Measurements from ENCODE around the gene PTPRD. TPM values are rescaled to one million over a fixed set of nuclear protein-coding genes. Genes with fewer than 3 reads are reported as not detected.

PTPRD gene
- total RNA-seq, 1 donor from 2014 or later, result 1.8 TPM

DNA sequence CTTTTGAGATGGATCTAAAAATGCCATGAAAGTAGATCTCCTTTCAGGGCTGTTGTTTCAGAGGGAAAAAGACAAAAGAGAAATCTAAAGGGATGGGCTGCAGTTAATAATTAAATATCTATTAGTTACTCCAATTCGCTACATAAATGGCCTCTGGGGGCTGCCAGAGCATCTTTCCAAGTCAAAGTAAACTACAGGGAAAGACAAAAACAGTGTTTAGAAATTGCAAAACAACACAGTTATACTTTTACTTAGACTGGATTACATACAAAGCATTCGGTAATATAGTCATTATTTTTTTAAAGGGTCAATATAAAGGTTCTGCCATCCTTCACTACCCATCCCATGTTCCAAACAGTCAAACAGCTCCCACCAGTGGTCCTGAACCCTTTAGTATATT is 1959.7 kb downstream of the PTPRD start:
- no peak for DNase-seq (ENCODE audit: low read depth in 2 of 2)

DNA sequence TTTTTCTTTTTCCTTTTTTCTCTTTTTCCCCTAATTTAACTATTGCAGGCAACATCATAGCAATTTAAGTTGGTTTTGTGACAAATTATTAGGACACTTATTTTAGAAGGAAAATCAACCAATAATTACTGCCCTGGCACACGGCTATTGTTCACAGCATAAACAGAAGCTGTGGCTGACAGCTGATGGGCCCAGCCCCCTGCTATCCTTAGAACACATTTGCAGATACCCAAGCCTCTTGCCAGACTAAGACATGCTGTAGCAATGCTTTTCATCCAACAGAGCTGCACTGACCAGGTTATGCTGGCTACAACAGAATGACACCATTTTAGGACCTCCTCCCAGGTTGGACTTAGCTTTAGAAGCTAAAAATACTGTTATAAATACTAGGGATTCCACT is 1960.5 kb downstream of the PTPRD start:
- DNase-seq (ENCODE audit: low read depth in 2 of 2), result no peak

DNA sequence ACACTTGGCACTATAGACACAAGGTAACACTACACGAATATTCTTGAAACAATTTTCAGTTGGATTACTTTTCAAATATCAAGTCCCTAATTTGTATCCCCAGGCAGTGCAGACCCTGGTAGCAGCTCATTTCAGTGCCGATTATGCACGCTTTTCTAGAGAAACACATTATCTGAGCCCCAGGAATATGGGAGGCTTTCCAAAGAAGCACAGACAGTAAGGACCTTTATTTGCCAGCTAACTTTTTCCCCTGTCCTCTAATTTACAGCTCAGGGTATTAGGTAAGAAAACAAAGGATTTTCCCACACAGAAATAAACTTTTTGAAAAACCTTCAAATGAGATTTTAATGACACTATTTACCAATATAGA is 1961.0 kb downstream of the PTPRD start:
- DNase-seq (ENCODE audit: low read depth in 2 of 2), result no peak

DNA sequence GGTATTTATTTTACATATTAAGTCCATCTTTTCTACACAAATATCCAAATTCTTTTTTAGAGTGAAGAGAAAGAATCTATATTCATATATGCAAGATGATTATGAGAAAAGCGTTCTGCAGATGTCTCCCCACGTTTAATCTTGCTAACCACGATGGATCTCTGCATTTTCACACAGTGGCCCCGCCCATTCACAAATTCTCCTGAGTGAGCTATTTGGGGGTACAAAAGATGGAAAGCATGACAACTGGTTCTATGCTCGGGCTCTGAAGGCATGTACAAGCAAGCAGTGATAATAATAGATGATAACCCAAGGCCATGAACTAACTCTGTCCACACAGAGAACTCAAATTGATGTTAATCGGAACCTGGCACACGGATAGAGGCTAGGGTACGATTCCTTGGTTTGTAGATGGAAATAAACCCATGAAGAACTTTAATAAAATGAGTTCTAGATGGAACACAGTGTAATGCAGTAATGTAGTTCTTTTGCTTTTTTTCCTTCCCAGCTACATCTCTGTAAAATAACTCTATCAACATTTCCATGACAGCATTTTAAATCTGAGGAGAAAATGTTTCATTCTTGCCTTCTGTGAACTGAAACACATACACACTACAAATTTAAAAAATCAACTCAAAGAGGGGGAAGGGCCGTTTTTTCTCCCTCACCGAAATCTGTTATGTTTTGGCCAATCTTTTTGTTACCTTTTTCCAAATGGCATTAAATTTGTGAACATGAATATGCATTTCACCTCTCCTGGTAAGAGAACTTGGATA is 1961.5 kb downstream of the PTPRD start:
- no peak for DNase-seq (ENCODE audit: low read depth in 2 of 2)

DNA sequence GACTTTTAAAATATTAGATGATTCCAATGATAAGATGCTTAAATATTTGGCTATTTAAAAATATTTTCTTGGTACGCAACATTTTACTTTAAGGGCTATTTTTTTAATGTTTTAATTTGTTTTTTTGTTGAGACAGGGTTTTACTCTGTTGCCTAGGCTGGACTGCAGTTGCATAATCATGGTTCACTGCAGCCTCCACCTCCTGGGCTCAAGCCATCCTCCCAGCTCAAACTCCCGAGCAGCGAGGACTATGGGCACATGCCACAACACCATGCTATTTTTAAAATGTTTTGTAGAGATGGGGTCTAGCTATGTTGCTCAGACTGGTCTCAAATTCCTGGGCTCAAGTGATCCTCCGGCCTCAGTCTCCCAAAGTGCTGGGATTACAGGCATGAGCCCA is 1963.0 kb downstream of the PTPRD start:
- no peak for DNase-seq (ENCODE audit: low read depth in 2 of 2)

DNA sequence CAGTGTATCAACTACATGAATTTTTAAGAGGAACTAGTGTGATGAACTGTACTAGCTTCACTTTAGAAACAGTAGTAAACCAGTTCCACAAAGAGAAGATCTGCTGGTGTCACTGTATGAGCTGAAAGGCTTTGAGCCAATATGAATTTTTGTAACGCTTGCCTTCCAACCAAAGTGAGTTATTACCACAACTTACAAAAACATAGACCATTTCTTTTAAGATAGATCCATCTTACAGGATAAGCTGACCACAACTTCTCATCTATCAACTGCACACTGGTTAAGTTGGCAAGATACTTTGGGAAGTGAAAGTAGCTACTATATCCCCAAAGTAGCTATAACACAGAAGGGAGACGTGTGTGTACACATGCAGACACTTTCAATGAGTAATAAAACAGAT is 1963.6 kb downstream of the PTPRD start:
- no peak for DNase-seq (ENCODE audit: low read depth in 2 of 2)

DNA sequence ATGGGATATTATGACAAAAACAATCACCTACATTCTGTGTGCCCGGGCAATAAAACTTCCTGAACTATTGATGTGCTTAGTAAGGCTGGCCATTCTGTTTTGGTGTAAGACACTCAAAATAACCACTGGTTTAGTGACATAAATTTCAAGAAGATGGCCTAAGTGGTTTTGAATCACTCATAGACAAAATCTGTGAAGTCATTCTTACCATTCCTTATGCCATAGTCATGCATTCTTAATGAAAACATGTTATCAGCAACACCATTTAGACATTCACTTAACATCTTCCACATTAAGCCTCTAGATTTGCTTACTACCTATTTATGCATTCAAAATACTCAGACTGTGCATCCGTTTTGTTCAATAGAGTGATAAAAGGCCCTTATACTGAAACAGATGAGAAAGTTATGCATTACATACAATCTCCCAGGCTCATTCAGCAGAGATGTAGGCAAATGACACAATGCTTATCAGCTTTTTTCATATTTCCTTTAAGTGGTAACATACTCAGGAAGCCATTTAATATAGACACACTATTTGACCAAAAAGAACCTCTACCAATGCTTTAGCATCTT is 1964.4 kb downstream of the PTPRD start:
- no peak for DNase-seq (ENCODE audit: low read depth in 2 of 2)

DNA sequence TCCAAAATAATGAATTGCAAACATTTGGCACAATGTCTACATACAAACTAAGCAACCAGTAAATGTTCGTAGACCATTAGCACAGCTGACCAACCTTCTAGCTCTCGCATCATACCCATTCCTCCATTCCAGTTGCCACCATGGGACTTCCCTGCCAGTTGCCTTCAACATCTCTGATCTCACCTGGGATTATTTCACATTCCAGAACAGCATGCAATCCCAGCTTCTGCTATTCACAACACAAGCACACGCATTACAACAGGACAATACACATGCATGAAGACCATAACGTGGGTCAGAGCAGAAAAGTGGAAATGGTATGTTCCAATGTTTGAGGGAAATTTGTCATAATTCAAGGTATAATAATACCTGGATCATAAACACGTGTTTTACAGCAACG is 1965.0 kb downstream of the PTPRD start:
- DNase-seq (ENCODE audit: low read depth in 2 of 2), result no peak

DNA sequence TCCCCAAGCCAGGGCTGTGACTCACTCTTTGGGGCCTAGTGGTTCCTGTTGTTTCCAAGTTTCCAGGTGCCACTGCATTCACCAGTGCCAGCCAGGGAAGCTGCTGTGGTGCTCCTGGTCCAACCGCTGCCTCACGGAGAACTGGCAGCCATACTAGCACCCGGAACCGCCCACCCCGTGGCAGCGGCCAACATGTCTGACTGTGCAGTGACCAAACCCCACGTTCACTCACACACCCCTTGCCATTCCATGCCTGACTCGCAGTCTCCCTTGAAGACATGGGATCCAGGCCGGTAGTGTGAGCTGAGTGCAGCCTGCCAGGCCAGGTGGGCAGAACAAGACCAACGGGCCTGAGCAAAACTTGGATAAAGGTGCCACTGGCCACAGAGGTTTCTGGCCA is 1968.2 kb downstream of the PTPRD start:
- DNase-seq (ENCODE audit: low read depth in 2 of 2), result no peak

DNA sequence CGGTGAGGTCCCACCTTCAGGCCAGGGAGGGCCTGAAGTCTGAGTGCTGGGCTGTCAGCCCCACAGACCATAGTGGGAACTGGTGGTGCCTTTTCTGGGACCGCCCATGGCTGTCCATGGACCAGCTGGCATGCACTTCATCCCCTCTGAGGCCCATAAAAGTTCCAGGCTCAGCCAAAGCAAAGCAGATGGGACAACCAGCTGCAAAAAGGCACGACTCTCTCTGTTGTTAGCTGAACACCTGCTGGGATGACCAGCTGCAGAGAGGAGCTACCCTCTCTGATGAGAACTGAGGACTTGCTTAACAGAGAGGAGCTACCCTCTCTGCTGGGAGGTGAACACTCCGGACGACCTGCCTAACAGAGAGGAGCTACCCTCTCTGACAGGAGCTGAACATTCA is 1968.9 kb downstream of the PTPRD start:
- no peak for DNase-seq (ENCODE audit: low read depth in 2 of 2)

DNA sequence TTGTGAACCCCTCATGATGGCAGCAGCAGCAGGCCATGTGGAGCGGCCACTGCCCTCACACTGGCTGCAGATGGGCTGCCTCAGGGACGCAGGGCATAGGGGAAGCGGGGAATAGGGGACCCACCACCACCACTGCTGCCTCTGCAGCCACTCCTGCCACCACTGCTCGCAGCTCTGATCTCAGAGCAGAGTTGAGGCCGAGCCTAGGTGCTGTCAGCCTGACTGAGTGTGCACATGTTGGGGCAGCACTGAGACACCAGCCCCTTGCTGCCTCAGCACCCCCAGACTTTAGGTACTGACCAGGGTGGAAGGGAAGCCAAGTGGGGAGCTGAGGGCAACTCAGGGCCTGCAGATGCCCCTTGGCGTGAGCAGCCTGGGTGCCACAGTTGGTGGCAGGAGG is 1969.3 kb downstream of the PTPRD start:
- DNase-seq (ENCODE audit: low read depth in 2 of 2), result no peak

DNA sequence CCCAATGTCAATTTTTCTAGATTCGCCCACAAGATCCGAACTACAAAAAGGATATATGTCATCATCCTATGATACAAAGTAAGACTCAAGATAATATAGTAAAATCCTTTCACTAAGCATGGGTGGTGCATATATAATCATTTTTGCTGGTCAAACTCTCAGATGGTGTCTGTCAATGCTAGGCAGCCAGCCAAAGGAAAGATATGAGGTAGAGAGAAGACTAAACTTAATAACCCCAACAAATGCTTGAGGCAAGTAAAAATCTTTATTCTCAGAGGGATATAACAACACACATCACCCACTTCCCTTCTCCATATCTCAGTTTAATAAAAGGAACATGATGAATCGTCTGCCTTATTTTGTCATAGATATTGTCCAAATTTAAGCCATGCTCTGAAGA is 1972.0 kb downstream of the PTPRD start:
- DNase-seq (ENCODE audit: low read depth in 2 of 2), result no peak

DNA sequence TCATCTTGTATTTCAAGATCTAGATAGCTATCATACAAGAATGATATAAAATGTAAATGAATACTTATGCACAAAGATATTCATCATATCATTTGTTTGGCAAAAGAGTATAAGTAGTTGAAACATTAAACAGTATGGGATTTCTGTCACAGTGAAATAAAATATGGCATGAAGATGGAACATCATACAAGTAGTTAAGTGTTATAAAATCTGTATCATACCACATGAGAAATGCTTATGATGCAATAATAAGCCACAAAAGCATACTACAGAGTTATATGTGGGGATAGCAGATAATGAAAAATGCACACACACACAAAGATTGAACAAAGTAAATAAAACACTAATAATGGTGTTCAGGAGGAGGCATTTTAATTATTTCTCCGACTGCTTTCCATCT is 1975.2 kb downstream of the PTPRD start:
- DNase-seq (ENCODE audit: low read depth in 2 of 2), result no peak

DNA sequence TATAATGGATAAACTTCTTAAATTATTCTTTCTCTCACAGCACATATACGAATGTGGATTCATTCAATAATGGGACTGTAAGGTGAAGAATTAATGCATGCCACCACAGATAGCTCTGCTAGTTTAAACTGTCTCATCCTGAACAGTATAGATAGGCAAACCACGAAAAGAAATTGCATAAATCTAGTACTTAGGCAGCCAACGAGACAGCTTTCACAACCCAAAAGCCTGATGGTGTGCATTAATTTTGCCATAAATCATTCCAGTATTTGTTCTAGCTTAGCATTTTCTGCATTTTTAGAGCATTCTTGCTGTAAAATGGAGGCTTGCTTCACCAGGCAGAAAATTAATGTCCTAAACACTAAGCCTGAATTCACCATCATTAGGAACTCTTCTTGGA is 1979.0 kb downstream of the PTPRD start:
- DNase-seq (ENCODE audit: low read depth in 2 of 2), result no peak

DNA sequence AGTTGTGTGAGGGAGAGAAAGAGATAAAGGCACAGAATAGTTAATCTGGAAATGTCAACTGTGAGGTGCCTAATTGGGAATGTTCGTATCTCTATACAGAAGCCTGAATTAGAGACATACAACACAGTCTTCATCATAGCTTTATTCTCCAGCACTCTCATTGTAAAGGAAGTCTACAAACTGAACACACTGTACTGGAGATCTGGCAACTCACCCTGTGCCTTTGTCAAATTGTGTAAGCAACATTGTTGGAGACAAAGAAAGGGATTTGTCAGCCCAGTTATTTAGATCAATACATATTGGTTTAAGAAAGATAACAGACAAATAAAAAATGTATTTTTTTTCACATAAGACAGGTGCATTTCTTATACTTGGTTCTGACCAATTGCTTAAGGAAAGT is 1980.3 kb downstream of the PTPRD start:
- DNase-seq (ENCODE audit: low read depth in 2 of 2), result no peak

DNA sequence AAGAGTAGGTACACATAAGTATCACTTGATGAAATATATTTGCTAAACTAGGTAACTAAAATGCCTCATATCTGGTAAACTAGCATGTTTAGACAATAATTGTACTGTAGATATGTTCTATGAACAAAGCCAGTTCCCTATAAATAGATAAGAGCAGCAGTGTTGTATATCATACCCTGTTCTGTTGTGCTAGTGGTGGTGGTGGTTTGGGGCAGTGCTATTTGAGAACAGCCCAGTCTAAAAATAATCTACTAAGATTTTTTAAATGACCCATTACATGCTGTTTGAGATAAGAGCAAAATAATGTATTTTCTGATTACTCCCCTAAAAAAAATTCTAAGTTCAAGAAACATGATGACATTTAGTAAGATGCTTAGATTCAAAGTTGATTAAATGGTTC is 1984.0 kb downstream of the PTPRD start:
- no peak for DNase-seq (ENCODE audit: low read depth in 2 of 2)

DNA sequence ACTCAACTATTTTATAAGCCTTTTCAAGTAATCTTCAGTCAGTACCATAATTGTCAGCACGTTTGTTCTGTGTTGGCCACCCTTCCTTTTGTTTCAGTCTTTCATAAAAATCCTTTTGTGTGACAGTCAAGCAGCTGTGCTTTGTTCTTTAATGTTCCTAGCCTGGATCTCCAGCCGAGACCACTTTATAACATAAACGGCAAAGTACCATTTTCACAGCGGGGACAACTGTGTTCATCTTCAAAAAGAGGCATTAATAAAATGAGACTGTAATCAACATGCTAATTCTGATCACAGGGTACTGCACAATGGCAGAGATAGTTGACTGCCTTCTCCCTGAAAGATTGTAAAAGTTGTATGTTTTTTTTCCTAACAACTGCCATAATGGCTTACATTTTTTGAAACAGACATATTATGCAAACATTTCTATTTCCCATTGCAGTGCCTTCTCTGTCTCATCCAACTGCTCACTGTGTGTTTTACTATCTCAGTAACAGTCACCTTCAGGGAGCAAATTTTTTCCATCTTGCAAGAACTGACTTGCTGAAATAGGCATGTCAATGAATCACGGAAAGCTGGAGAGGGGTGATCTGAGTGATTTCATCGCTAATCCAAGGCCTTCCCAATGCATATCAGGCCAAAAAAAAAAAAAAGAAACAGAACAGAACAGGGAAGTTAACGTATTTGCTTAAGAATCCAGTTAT is 1984.7 kb downstream of the PTPRD start:
- DNase-seq (ENCODE audit: low read depth in 2 of 2), result no peak

DNA sequence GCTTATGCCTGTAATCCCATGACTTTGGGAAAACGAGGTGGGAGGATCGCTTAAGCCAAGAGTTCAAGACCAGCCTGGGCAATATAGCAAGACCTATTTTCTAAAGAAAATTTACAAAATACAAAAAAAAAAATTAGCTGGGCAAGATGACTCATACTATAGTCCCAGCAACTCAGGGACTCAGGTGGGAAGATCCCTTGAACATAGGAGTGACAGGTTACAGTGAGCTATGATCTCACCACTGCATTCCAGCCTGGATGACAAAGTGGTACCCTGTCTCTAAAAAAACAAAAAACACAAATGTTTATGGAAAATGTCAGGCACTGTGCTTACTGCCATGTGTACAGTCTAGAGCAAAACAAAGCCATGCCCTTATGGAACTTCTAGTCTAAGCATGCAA is 1989.9 kb downstream of the PTPRD start:
- no peak for DNase-seq (ENCODE audit: low read depth in 2 of 2)

DNA sequence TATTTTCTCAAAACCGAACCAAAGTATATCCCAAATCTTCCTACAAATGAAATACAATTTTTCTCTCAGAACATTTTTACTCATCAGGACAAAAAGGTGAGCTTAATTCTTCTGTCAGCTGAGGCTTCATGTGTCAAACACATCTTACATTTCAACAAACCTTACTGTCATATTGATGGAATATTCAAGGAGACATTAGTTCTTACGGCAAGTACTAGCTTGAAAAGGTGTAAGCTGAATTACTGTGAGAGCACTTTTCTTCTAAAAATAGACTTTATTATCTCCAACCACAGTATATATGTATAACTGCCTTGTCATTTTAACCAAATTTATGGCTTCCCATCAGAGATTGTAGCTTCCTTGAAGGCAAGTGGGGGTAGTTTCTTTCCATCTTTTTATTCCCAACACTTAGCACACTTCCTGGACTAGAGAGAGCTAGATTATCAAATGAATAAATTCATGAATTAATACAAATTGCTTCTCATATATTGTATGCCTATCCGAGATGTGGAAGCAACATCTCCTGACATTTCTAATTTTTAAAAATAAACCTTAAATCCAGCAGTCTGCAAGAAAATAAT is 1990.5 kb downstream of the PTPRD start:
- no peak for DNase-seq (ENCODE audit: low read depth in 2 of 2)

DNA sequence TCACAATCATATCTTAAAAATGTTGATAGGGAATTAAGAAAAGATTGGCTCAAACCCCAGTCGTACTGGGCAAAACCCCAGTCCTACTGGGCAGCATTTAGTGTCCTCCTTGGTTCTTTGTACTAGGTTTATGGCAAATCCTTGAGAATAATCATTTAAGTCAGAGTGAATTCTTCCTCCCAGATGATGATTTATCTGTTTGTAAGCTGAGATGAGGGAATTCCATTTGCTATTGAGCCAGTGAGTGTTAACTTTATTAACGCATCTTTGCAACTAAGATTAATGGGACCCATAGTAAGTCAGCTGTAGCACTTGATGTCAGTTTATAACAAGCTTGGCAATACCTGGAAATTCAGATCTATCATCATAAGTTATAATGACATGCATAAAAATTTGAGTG is 1991.4 kb downstream of the PTPRD start:
- no peak for DNase-seq (ENCODE audit: low read depth in 2 of 2)

DNA sequence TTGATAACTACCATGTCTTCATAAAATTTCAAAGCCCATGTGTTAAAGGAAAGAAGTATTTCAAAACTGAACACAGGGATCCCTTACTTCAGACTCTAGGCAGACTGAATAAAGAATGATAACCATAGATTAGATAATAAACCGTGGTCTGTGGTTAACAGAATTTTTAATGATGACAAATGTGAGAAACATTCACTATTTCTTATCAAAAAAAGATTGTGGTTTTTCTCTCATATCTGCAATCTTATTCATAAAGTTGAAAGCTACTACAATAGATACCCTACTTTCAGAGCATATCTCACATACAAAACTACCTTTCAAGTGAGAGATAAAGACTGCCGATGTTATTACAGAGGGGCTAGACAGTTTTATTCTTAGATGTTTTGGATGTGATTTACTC is 1996.4 kb downstream of the PTPRD start:
- DNase-seq (ENCODE audit: low read depth in 2 of 2), result no peak

DNA sequence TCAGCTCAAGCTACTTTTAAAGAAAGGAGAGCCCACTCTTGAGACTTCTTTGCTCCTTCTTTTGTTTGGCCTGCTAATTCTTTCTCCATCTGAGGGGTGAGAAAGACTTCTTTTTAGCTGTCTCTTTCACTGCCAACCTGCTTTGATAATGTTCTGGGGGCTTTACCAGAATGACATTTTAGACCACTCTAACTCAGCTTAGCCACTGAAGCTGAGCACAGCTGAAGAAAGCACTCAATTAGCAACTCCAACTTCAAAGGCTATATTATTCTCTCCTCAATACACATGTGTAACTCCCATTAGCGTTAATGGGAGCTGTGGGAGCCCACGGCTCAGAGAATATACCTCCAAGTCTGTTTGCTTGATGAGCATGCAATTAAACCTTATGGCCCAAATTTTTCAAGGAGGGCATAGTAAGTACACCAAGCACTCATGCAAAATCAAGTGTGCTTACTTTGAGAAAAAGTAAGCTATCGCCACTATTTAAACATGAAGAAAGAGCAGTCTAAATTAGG is 1997.8 kb downstream of the PTPRD start:
- no peak for DNase-seq (ENCODE audit: low read depth in 2 of 2)

Data from dermis microvascular lymphatic vessel endothelial cell (primary cell).